ENCODE measurements around the gene TRDN. TPM values are rescaled to one million over a fixed set of nuclear protein-coding genes. Genes with fewer than 3 reads are reported as not detected.

Gene TRDN
- total RNA-seq, 5 donors from 2014 or later (not counting 1 experiment from before 2014, with no cell fraction given) = not detected

DNA sequence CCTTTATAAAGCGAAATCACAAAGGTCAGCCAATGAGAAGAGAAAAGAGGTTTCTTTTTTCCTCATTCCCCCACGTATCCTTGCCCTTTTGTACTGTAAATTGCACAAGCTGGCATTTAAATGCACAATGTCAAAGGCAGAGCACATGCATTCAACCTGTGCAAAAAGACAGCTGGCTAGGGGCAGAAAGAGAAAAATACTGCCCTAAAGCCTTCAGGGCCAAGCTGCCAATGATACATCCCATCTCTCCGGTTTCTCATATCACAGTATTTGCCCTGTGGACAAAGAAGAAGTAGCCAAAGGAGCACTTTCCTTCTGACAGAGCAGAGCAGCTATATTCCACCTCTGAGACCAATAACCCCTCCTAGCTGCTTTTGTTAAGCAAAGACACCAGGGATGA, 219.2 kb downstream of the TRDN start:
- Mint-ChIP-seq H3K9me3 (no peaks in the 10 kb centered on the region), H3K4me3 (no peak overlapping the region), H3K27ac (no peak overlapping the region), H3K36me3 (no peaks in the 10 kb centered on the region), H3K4me1 (no peaks in the 10 kb centered on the region), H3K27me3 (no peaks in the 10 kb centered on the region)
- Histone ChIP-seq H3K9me3 (no peaks in the 10 kb centered on the region), H3K36me3 (ENCODE audit: control insufficient read depth in 2 of 2, extremely low read depth in 1 of 2, insufficient read depth in 1 of 2, low read length in 1 of 2) (no peaks in the 10 kb centered on the region), H3K4me3 (ENCODE audit: control insufficient read depth in 1 of 2, extremely low read depth in 1 of 2, low read length in 1 of 2) (no peak overlapping the region), H3K4me1 (ENCODE audit: control insufficient read depth in 1 of 2, extremely low read depth in 1 of 2, insufficient read depth in 2 of 2, low read length in 2 of 2) (no peaks in the 10 kb centered on the region), H3K27me3 (replicated peaks in 1 of 2; ENCODE audit: control insufficient read depth in 2 of 2, extremely low read depth in 1 of 2, insufficient read depth in 2 of 2, low read length in 1 of 2) (no peaks in the 10 kb centered on the region), H3K27ac (ENCODE audit: low read length) (no peak overlapping the region)
- ATAC-seq (replicated peaks in 1 of 4) = no peak
- POLR2A ChIA-PET = no interaction called here
- no CpG with 5 or more reads among the region's 3 CpGs for WGBS (ENCODE audit: insufficient coverage)
- DNase-seq = no peak
- CTCF ChIA-PET = interaction anchor here in 1 of 2 donors (0.6 kb wide), 1 partner anchor 699 kb away, joined by 3 read pairs; no protein-coding TSS in a partner anchor

DNA sequence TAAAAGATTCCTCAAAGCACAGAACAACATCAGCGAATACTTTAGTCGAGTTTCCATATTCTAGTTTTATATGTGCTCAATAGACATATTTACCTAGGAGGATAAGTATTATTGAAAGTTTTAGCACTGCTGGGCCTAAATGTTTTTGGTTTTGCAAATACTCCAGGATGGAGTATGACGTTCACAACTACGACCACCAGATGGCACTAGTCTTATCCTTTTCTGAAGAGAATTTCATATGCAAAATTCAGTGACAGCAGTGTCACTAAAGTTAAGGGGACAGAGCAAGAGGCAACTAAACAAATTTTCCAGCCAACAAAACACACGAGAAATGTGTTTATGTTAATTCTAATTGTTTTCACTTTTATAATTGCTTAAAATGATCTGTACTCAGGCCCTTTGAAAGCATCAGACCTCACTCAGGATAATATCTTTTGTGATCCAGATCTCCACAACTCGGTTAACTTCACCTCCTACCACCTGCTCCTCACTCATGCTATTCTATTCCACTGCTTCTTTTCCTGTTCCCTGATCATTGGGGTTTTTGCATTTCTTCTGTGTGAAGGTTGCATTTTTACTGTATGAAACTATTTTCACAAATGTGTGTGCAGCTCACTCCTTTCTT, 220.8 kb downstream of the TRDN start:
- no peak for ATAC-seq (replicated peaks in 1 of 4)

GRCh38 chr6:123404975-123405374, 231.8 kb downstream of the TRDN start:
- H3K36me3 ChIP-seq (ENCODE audit: control insufficient read depth in 2 of 2, extremely low read depth in 1 of 2, insufficient read depth in 1 of 2, low read length in 1 of 2) = no peaks in the 10 kb centered on the region
- no peaks in the 10 kb centered on the region for H3K27me3 ChIP-seq (replicated peaks in 1 of 2; ENCODE audit: control insufficient read depth in 2 of 2, extremely low read depth in 1 of 2, insufficient read depth in 2 of 2, low read length in 1 of 2)
- Mint-ChIP-seq H3K36me3 (no peaks in the 10 kb centered on the region), H3K4me3 (no peak overlapping the region), H3K27me3 (no peaks in the 10 kb centered on the region), H3K4me1 (no peaks in the 10 kb centered on the region), H3K9me3 (no peaks in the 10 kb centered on the region), H3K27ac (no peak overlapping the region)
- no CpG with 5 or more reads among the region's 1 CpG for WGBS (ENCODE audit: insufficient coverage)
- ChIA-PET POLR2A (no interaction called here), CTCF (no interaction called here)
- no peak for ATAC-seq (replicated peaks in 1 of 4)
- H3K27ac ChIP-seq (ENCODE audit: low read length) = no peak overlapping the region
- H3K4me3 ChIP-seq (ENCODE audit: control insufficient read depth in 1 of 2, extremely low read depth in 1 of 2, low read length in 1 of 2) = no peak overlapping the region
- H3K9me3 ChIP-seq = no peaks in the 10 kb centered on the region
- DNase-seq = no peak
- H3K4me1 ChIP-seq (ENCODE audit: control insufficient read depth in 1 of 2, extremely low read depth in 1 of 2, insufficient read depth in 2 of 2, low read length in 2 of 2) = no peaks in the 10 kb centered on the region

More for the DNA sequence above, 220.8 kb downstream of the TRDN start:
- Mint-ChIP-seq H3K27ac (no peak overlapping the region), H3K9me3 (no peaks in the 10 kb centered on the region), H3K4me1 (no peaks in the 10 kb centered on the region), H3K4me3 (no peak overlapping the region), H3K36me3 (no peaks in the 10 kb centered on the region), H3K27me3 (no peaks in the 10 kb centered on the region)
- Histone ChIP-seq H3K27ac (ENCODE audit: low read length) (no peak overlapping the region), H3K27me3 (replicated peaks in 1 of 2; ENCODE audit: control insufficient read depth in 2 of 2, extremely low read depth in 1 of 2, insufficient read depth in 2 of 2, low read length in 1 of 2) (no peaks in the 10 kb centered on the region), H3K9me3 (no peaks in the 10 kb centered on the region), H3K4me1 (ENCODE audit: control insufficient read depth in 1 of 2, extremely low read depth in 1 of 2, insufficient read depth in 2 of 2, low read length in 2 of 2) (no peaks in the 10 kb centered on the region), H3K4me3 (ENCODE audit: control insufficient read depth in 1 of 2, extremely low read depth in 1 of 2, low read length in 1 of 2) (no peak overlapping the region), H3K36me3 (ENCODE audit: control insufficient read depth in 2 of 2, extremely low read depth in 1 of 2, insufficient read depth in 1 of 2, low read length in 1 of 2) (no peaks in the 10 kb centered on the region)
- WGBS (ENCODE audit: insufficient coverage) = 0% methylated on average over 2 of the region's 6 CpGs
- ChIA-PET CTCF (no interaction called here), POLR2A (no interaction called here)
- DNase-seq = peak in 10 of 35 experiments; percentile 0 to 32 (median 3)

DNA sequence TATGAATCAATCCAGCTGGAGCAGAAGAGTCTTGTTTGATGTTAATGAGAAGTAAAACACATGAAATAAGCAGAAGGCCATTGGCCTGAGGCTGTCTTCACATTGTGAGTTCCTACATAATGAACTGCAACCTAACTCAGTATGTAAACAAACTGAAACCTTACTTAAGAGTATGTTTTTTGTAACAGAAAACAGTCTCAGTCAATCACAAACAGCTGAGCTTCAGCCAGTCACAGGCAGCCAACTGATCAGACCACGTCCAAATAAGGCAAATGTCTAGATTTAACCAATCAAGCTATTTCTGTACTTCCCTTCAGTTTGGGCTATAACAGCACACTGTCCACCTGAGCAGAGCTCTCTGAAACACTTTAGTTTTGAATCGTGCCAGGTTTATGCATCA, 234.7 kb downstream of the TRDN start:
- Histone ChIP-seq H3K9me3 (no peaks in the 10 kb centered on the region), H3K4me1 (ENCODE audit: control insufficient read depth in 1 of 2, extremely low read depth in 1 of 2, insufficient read depth in 2 of 2, low read length in 2 of 2) (no peaks in the 10 kb centered on the region), H3K27ac (ENCODE audit: low read length) (no peak overlapping the region), H3K27me3 (replicated peaks in 1 of 2; ENCODE audit: control insufficient read depth in 2 of 2, extremely low read depth in 1 of 2, insufficient read depth in 2 of 2, low read length in 1 of 2) (no peaks in the 10 kb centered on the region), H3K4me3 (ENCODE audit: control insufficient read depth in 1 of 2, extremely low read depth in 1 of 2, low read length in 1 of 2) (no peak overlapping the region), H3K36me3 (ENCODE audit: control insufficient read depth in 2 of 2, extremely low read depth in 1 of 2, insufficient read depth in 1 of 2, low read length in 1 of 2) (no peaks in the 10 kb centered on the region)
- ATAC-seq (replicated peaks in 1 of 4) (no peak), DNase-seq (no peak)
- CTCF ChIA-PET = no interaction called here
- 30% methylated on average over 1 of the region's 2 CpGs for WGBS (ENCODE audit: insufficient coverage)
- no peak overlapping the region for H3K4me3 Mint-ChIP-seq
- no peaks in the 10 kb centered on the region for H3K27me3 Mint-ChIP-seq
- no peak overlapping the region for H3K27ac Mint-ChIP-seq
- H3K9me3 Mint-ChIP-seq = no peaks in the 10 kb centered on the region
- H3K4me1 Mint-ChIP-seq = no peaks in the 10 kb centered on the region
- H3K36me3 Mint-ChIP-seq = no peaks in the 10 kb centered on the region
- POLR2A ChIA-PET = no interaction called here

- H3K27me3 Mint-ChIP-seq = no peaks in the 10 kb centered on the region
- 91% methylated on average over 9 of the region's 12 CpGs for WGBS (ENCODE audit: insufficient coverage)
- CTCF ChIA-PET = no interaction called here
- no peak overlapping the region for H3K27ac ChIP-seq (ENCODE audit: low read length)
- no peak overlapping the region for H3K27ac Mint-ChIP-seq
- DNase-seq (no peak), ATAC-seq (replicated peaks in 1 of 4) (no peak)
- H3K4me1 ChIP-seq (ENCODE audit: control insufficient read depth in 1 of 2, extremely low read depth in 1 of 2, insufficient read depth in 2 of 2, low read length in 2 of 2) = no peaks in the 10 kb centered on the region
- H3K4me3 Mint-ChIP-seq = no peak overlapping the region
- H3K4me1 Mint-ChIP-seq = no peaks in the 10 kb centered on the region
- no peaks in the 10 kb centered on the region for H3K27me3 ChIP-seq (replicated peaks in 1 of 2; ENCODE audit: control insufficient read depth in 2 of 2, extremely low read depth in 1 of 2, insufficient read depth in 2 of 2, low read length in 1 of 2)
- no peaks in the 10 kb centered on the region for H3K9me3 ChIP-seq
- H3K36me3 ChIP-seq (ENCODE audit: control insufficient read depth in 2 of 2, extremely low read depth in 1 of 2, insufficient read depth in 1 of 2, low read length in 1 of 2) = no peaks in the 10 kb centered on the region
- H3K36me3 Mint-ChIP-seq = no peaks in the 10 kb centered on the region
- POLR2A ChIA-PET = no interaction called here
- H3K4me3 ChIP-seq (ENCODE audit: control insufficient read depth in 1 of 2, extremely low read depth in 1 of 2, low read length in 1 of 2) = no peak overlapping the region
- H3K9me3 Mint-ChIP-seq = no peaks in the 10 kb centered on the region
Observed at GRCh38 chr6:123398072-123398471, 238.7 kb downstream of the TRDN start.

DNA sequence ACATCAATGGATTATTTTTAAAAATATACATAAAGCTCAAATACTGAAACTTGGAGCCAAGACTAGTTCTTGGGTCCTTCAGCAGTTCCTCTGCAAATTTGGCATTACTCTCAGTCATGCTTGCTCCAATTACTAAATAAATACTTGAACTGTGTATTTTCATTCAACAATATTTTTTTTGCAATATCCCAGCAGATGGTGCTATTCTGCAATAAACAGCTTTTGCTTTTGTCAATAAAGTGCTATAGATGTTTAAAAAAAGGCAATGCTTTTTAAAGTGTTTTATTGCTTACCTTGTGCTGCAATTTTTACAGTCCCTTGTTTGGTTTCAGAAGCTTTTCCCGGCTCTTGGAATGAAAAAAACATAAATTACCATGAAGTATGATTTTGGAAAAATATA, 243.4 kb downstream of the TRDN start:
- Mint-ChIP-seq H3K36me3 (no peaks in the 10 kb centered on the region), H3K27me3 (no peaks in the 10 kb centered on the region), H3K27ac (no peak overlapping the region), H3K4me3 (no peak overlapping the region), H3K4me1 (no peaks in the 10 kb centered on the region), H3K9me3 (no peaks in the 10 kb centered on the region)
- H3K4me1 ChIP-seq (ENCODE audit: control insufficient read depth in 1 of 2, extremely low read depth in 1 of 2, insufficient read depth in 2 of 2, low read length in 2 of 2) = no peaks in the 10 kb centered on the region
- H3K27ac ChIP-seq (ENCODE audit: low read length) = no peak overlapping the region
- ATAC-seq (replicated peaks in 1 of 4) (no peak), DNase-seq (no peak)
- H3K27me3 ChIP-seq (replicated peaks in 1 of 2; ENCODE audit: control insufficient read depth in 2 of 2, extremely low read depth in 1 of 2, insufficient read depth in 2 of 2, low read length in 1 of 2) = no peaks in the 10 kb centered on the region
- H3K4me3 ChIP-seq (ENCODE audit: control insufficient read depth in 1 of 2, extremely low read depth in 1 of 2, low read length in 1 of 2) = no peak overlapping the region
- H3K9me3 ChIP-seq = no peaks in the 10 kb centered on the region
- 50% methylated on average over 1 of the region's 1 CpG for WGBS (ENCODE audit: insufficient coverage)
- ChIA-PET CTCF (interaction anchor here in 1 of 2 donors (1.1 kb wide), 1 partner anchor 74 kb away, joined by 3 read pairs; no protein-coding TSS in a partner anchor), POLR2A (no interaction called here)
- H3K36me3 ChIP-seq (ENCODE audit: control insufficient read depth in 2 of 2, extremely low read depth in 1 of 2, insufficient read depth in 1 of 2, low read length in 1 of 2) = no peaks in the 10 kb centered on the region

- ChIA-PET CTCF (no interaction called here), POLR2A (no interaction called here)
- H3K27me3 Mint-ChIP-seq = no peaks in the 10 kb centered on the region
- Histone ChIP-seq H3K36me3 (ENCODE audit: control insufficient read depth in 2 of 2, extremely low read depth in 1 of 2, insufficient read depth in 1 of 2, low read length in 1 of 2) (no peaks in the 10 kb centered on the region), H3K27ac (ENCODE audit: low read length) (no peak overlapping the region), H3K9me3 (no peaks in the 10 kb centered on the region), H3K27me3 (replicated peaks in 1 of 2; ENCODE audit: control insufficient read depth in 2 of 2, extremely low read depth in 1 of 2, insufficient read depth in 2 of 2, low read length in 1 of 2) (no peaks in the 10 kb centered on the region), H3K4me1 (ENCODE audit: control insufficient read depth in 1 of 2, extremely low read depth in 1 of 2, insufficient read depth in 2 of 2, low read length in 2 of 2) (no peaks in the 10 kb centered on the region), H3K4me3 (ENCODE audit: control insufficient read depth in 1 of 2, extremely low read depth in 1 of 2, low read length in 1 of 2) (no peak overlapping the region)
- DNase-seq = no peak
- H3K9me3 Mint-ChIP-seq = peaks cover 0 to 5% (median 0%) of the 10 kb centered on the region in 3 donors
- no peak overlapping the region for H3K4me3 Mint-ChIP-seq
- H3K36me3 Mint-ChIP-seq = no peaks in the 10 kb centered on the region
- H3K27ac Mint-ChIP-seq = no peak overlapping the region
- no CpG with 5 or more reads among the region's 2 CpGs for WGBS (ENCODE audit: insufficient coverage)
- H3K4me1 Mint-ChIP-seq = no peaks in the 10 kb centered on the region
- ATAC-seq (replicated peaks in 1 of 4) = no peak
Observed at GRCh38 chr6:123383718-123384117, 253.0 kb downstream of the TRDN start.
